HFFc6 (cell line): Measurements from ENCODE around the gene TMEM204. TPM values are rescaled to one million over a fixed set of nuclear protein-coding genes. Genes with fewer than 3 reads are reported as not detected.

ENCODE experiments used
- DNase-seq: peaks from one replicate; pipeline ENCODE4 v3.0.0-alpha.2; 2018
- H3K27ac Mint-ChIP-seq: 2 replicates; pipeline ENCODE4 v1.8.0; 2020; ENCODE audit warnings: mild to moderate bottlenecking, mixed read lengths
- H3K27me3 Mint-ChIP-seq: 2 replicates; pipeline ENCODE4 v1.8.0; 2021; ENCODE audit warnings: mild to moderate bottlenecking, moderate library complexity, mixed read lengths; ENCODE audit not compliant: insufficient read depth
- H3K36me3 Mint-ChIP-seq: 2 replicates; pipeline ENCODE4 v1.8.0; 2021; ENCODE audit warnings: low read depth, mixed read lengths
- H3K4me1 Mint-ChIP-seq: 2 replicates; pipeline ENCODE4 v1.8.0; 2020; ENCODE audit warnings: low read depth, mixed read lengths
- H3K4me3 Mint-ChIP-seq: 2 replicates; pipeline ENCODE4 v1.8.0; 2020; ENCODE audit warnings: mild to moderate bottlenecking, moderate library complexity, mixed read lengths
- H3K9me3 Mint-ChIP-seq: 2 replicates; pipeline ENCODE4 v1.8.0; 2020; ENCODE audit warnings: mild to moderate bottlenecking, mixed read lengths
- total RNA-seq, 6 experiments: library from RNA; stranded (reverse); fragmentation: NEBNext Ultra II Directional; extraction: Animal tissue kit (Norgen Biotek cat#: 25700); gene quantifications; 2 replicates in 1 of 6; 3 replicates in 5 of 6; pipeline ENCODE4 v1.2.3, GENCODE V29; 2021
- TF ChIP-seq, protein P1 (sequence below): fragments of 200-600 bp; sonication (generic); IDR thresholded peaks from 2 replicates; pipeline ENCODE4 v1.5.0; 2021; ENCODE audit warnings: antibody characterized with exemption, mild to moderate bottlenecking

TMEM204 gene
- total RNA-seq, 6 experiments from 2014 or later, result 15.4 to 28.5 (median 16.2) TPM

DNA sequence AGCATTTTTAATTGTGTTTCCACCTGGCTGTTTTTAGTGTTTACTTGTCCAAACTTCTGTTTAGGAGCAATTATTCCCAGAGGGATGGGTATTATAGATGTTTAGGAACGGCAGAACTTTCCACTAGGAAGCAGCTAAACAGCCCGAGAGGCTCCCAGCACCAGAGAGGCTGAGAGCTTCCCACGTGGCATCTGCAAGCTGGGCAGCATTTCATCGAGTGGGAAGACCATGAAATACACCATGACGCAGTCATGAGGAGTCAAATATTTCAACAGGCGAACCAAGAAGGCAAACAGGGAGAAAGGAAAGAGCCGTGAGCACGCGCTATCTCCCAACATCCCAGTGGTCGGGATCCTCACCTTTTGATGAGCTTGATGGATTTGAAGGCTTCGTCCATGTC lies 24.1 kb downstream of the TMEM204 start:
- Mint-ChIP-seq H3K36me3 (peaks cover 25% of the 10 kb centered on the region), H3K27ac (no peak overlapping the region), H3K4me1 (no peaks in the 10 kb centered on the region; the same call in 1 of the 2 replicates), H3K4me3 (no peak overlapping the region), H3K9me3 (no peaks in the 10 kb centered on the region), H3K27me3 (peaks cover 4% of the 10 kb centered on the region)
- no peak for DNase-seq
- TF ChIP-seq, protein P1, sequence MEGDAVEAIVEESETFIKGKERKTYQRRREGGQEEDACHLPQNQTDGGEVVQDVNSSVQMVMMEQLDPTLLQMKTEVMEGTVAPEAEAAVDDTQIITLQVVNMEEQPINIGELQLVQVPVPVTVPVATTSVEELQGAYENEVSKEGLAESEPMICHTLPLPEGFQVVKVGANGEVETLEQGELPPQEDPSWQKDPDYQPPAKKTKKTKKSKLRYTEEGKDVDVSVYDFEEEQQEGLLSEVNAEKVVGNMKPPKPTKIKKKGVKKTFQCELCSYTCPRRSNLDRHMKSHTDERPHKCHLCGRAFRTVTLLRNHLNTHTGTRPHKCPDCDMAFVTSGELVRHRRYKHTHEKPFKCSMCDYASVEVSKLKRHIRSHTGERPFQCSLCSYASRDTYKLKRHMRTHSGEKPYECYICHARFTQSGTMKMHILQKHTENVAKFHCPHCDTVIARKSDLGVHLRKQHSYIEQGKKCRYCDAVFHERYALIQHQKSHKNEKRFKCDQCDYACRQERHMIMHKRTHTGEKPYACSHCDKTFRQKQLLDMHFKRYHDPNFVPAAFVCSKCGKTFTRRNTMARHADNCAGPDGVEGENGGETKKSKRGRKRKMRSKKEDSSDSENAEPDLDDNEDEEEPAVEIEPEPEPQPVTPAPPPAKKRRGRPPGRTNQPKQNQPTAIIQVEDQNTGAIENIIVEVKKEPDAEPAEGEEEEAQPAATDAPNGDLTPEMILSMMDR, result no peak

DNA sequence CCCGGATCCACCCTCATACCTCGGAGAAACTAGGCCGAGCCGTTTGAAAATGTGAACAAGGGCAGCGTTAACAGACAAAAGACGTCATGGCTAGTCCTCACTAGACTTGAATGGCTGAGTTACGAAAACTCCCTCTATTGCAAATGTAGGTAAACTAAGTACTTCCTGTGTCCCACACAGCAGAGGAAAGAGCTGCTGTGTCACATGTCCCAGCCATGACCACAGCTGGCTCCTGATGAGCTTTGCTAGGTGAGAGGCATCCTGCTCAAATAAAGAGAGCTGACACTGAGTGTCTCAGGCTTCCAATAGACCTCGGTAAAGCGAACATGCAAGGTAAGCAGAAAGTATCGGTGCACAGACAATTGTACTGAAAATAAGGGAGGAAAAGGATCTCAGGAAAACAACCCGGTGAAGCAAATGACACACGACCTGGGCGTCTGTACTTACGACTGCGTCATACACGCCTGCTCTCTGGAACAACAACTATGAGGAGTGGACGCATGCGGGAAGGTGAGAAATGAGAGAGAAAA lies 26.0 kb downstream of the TMEM204 start:
- Mint-ChIP-seq H3K4me1 (no peaks in the 10 kb centered on the region; the same call in 1 of the 2 replicates), H3K36me3 (peaks cover 25% of the 10 kb centered on the region), H3K9me3 (no peaks in the 10 kb centered on the region), H3K27me3 (peaks cover 4% of the 10 kb centered on the region), H3K27ac (no peak overlapping the region), H3K4me3 (no peak overlapping the region)
- no peak for DNase-seq
- TF ChIP-seq, protein P1, result no peak

DNA sequence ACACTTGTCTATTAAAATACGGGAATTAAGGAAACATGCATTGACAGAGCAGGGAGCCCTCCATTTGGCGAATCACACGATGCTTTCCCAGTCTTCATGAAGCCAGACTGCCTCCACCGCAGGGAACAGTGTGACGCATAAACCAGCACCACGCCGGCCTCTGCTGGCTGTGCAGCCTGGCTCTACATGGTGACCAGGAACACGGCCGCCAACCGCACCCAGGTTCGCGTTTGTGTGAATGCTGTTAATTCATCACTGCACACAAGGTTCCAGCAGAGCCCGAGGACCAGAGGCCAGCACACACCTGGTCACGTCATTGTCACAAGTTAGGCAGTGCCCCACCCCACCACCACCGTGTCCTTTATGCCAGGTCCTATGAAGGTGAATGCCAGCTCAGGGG lies 26.7 kb downstream of the TMEM204 start:
- DNase-seq, result no peak
- Mint-ChIP-seq H3K4me1 (no peaks in the 10 kb centered on the region; the same call in 1 of the 2 replicates), H3K27me3 (peaks cover 4% of the 10 kb centered on the region), H3K9me3 (no peaks in the 10 kb centered on the region), H3K36me3 (peaks cover 21% of the 10 kb centered on the region), H3K4me3 (no peak overlapping the region), H3K27ac (no peak overlapping the region)
- TF ChIP-seq, protein P1, result no peak

DNA sequence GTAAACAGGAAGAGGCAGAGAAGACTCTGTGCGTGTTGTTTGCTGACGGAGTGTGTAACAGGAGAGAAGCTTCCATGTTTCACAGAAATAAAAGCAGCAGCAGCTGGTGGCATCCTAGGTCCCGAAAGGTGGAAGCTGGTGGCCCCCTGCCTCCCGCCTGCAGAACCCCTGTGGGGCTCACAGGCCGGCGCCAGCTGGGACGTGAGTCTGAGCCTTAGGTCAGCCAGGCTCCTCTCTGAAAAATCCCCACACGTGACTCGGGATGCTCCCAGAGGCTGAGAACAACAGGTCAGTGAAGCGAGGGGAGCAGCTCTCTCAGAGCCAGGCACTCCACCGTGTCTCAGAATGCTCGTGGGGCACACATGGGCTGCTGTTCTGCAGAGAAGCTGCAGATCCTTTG lies 27.4 kb downstream of the TMEM204 start:
- H3K27me3 Mint-ChIP-seq, result peaks cover 4% of the 10 kb centered on the region
- no peak for DNase-seq
- H3K27ac Mint-ChIP-seq, result no peak overlapping the region
- H3K9me3 Mint-ChIP-seq, result no peaks in the 10 kb centered on the region
- H3K4me3 Mint-ChIP-seq, result no peak overlapping the region
- peaks cover 4% of the 10 kb centered on the region for H3K4me1 Mint-ChIP-seq
- peaks cover 17% of the 10 kb centered on the region; the same call in 1 of the 2 replicates for H3K36me3 Mint-ChIP-seq
- TF ChIP-seq, protein P1, result no peak

DNA sequence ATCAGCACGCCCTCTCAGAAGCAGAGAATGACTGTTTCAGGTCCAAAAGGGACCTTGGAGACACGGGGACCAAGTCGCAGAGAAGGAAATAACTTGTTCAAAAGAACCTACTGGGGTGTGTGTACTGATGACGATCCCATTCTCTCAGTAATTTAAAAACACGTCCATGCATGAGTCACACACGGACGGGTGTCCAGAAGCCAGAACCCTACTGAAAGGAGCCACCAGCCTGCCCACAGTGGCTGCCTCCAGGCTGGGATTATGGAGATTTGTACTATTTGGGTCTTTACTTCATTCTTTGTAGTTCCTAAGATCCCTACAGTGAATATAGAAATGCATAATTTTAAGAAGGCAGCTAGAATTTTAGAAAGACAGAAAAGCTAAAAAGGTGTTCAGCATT lies 27.8 kb downstream of the TMEM204 start:
- Mint-ChIP-seq H3K4me1 (peaks cover 7% of the 10 kb centered on the region), H3K9me3 (no peaks in the 10 kb centered on the region), H3K27me3 (peaks cover 4% of the 10 kb centered on the region), H3K36me3 (peaks cover 17% of the 10 kb centered on the region; the same call in 1 of the 2 replicates), H3K27ac (no peak overlapping the region), H3K4me3 (no peak overlapping the region)
- TF ChIP-seq, protein P1, result no peak
- DNase-seq, result no peak

DNA sequence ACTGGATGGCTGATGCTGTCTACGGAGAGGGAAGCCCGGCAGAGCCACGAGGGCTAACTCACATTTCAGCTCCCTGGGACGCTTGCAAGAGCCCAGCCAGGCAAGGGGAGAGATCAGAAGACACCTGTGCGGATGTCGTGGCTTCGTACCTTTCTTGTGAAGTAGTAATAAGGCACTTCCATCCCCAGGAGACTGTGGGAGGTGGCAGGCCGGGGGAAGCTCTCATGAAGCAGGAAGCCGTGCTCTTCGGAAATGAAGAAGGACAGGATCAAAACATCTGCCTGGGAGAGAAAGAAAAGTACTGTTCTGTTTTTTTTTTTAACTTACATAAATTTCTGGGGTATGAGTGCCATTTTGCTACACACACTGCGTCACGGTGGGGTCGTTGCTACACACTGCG lies 28.4 kb downstream of the TMEM204 start:
- TF ChIP-seq, protein P1, result no peak
- H3K4me3 Mint-ChIP-seq, result no peak overlapping the region
- no peaks in the 10 kb centered on the region for H3K9me3 Mint-ChIP-seq
- H3K27ac Mint-ChIP-seq, result no peak overlapping the region
- peaks cover 7% of the 10 kb centered on the region for H3K4me1 Mint-ChIP-seq
- no peak for DNase-seq
- peaks cover 4% of the 10 kb centered on the region for H3K27me3 Mint-ChIP-seq
- peaks cover 17% of the 10 kb centered on the region; the same call in 1 of the 2 replicates for H3K36me3 Mint-ChIP-seq
